AG09319 (cell line): ENCODE measurements around the gene PRKACB.
A peak's percentile ranks its signal among the peaks of the same experiment; 100 is the strongest.

Experiments
- DNase-seq: peaks from one replicate; pipeline ENCODE4 v3.0.0-alpha.2; 2010; ENCODE audit warnings: low read depth; ENCODE audit errors: extremely low read depth
- TF ChIP-seq, protein P1 (sequence below): IDR thresholded peaks from 2 replicates; pipeline ENCODE4 v1.5.1; 2011; ENCODE audit warnings: low read depth, mild to moderate bottlenecking, inconsistent platforms, low read length, moderate library complexity

Gene PRKACB

DNA sequence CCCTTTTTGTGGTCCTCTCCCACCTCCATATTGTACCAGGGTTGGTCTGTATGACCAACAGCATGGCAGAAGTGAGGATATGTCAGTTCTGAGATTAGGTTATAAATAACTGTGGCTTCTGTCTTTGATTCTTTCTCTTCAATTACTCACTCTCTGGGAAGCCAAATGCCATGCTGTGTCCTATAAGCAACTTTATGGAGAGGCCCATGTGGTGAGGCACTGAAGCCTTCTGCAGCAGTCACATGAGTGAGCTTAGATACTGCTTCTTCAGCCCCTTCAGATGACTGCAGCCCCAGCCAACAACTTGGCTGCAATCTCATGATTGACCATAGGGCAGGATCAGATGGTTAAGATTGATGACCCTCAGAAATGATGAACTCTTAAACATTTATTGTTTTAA lies 123.4 kb downstream of the PRKACB start:
- TF ChIP-seq, protein P1, sequence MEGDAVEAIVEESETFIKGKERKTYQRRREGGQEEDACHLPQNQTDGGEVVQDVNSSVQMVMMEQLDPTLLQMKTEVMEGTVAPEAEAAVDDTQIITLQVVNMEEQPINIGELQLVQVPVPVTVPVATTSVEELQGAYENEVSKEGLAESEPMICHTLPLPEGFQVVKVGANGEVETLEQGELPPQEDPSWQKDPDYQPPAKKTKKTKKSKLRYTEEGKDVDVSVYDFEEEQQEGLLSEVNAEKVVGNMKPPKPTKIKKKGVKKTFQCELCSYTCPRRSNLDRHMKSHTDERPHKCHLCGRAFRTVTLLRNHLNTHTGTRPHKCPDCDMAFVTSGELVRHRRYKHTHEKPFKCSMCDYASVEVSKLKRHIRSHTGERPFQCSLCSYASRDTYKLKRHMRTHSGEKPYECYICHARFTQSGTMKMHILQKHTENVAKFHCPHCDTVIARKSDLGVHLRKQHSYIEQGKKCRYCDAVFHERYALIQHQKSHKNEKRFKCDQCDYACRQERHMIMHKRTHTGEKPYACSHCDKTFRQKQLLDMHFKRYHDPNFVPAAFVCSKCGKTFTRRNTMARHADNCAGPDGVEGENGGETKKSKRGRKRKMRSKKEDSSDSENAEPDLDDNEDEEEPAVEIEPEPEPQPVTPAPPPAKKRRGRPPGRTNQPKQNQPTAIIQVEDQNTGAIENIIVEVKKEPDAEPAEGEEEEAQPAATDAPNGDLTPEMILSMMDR, result no peak
- no peak for DNase-seq

- DNase-seq, result no peak
- TF ChIP-seq, protein P1, result no peak
These were observed 124.3 kb downstream of the PRKACB start for GRCh38 chr1:84268346-84268745.

- no peak for DNase-seq
- TF ChIP-seq, protein P1, result no peak
These were observed 125.2 kb downstream of the PRKACB start for GRCh38 chr1:84269306-84269705.

DNA sequence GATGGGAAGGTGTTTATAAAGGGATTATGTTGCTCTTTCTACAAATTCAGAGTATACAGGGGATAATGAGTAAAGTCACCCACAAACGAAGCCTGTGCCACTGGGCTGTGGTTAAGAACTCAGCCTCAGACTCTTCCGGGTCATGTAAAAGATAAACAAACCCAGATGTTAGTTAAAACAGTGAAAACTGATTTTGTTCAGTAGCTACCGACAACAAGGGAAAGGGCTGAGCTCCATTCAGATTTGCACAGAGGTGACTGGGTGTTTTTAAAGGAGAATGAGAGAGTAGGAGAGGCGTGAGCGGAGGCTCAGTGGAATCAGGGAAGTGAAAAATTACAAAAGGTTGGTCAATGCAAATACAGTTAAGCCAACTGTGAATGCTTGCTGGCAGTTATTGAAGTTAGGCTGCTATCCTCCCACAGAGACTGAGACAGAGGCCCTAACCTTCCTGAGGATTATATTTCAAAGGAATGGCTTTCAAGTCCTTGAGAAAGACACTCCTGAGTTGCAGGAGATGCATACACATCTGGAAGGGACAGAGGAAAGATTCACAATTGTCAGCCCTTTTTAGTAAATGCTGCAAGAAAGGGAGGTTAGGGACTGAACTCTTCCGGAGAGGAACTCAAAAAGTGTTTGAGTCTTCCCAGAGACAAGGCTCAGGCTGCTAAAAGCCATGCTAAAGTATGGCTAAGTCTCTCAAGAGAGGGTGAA lies 127.5 kb downstream of the PRKACB start:
- DNase-seq, result peak; percentile 15
- TF ChIP-seq, protein P1, result no peak

GRCh38 chr1:84272401-84272800 lies 128.3 kb downstream of the PRKACB start:
- TF ChIP-seq, protein P1, result no peak
- no peak for DNase-seq

GRCh38 chr1:84277343-84278059 lies 133.4 kb downstream of the PRKACB start:
- DNase-seq, result no peak
- TF ChIP-seq, protein P1, result no peak

DNA sequence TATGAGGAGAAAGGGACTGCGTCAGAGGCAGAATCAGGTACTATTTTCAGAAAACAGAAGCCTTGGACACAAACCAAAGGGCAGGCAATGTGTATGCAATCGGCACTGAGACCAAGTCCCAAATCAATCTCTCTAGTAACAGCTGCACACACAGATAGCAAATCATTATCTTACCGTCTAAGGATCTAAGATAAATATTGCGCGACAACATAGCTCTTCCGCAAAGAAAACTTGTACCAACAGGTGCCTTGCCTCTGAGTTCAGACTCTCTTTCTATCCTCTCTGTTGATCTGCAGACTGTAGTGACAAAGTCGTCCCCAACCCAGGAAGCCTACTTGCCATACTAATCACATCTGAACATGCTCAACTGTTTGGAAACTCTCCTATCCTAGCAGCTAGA lies 134.8 kb downstream of the PRKACB start:
- TF ChIP-seq, protein P1, result no peak
- no peak for DNase-seq
